ENCODE measurements around the gene BMAL1. TPM values are rescaled to one million over a fixed set of nuclear protein-coding genes. Genes with fewer than 3 reads are reported as not detected.

The BMAL1 gene
- total and polyA plus RNA-seq, 2 of the 4 experiments (the other 2 are of a cell fraction), result 8.8 to 9.9 TPM

DNA sequence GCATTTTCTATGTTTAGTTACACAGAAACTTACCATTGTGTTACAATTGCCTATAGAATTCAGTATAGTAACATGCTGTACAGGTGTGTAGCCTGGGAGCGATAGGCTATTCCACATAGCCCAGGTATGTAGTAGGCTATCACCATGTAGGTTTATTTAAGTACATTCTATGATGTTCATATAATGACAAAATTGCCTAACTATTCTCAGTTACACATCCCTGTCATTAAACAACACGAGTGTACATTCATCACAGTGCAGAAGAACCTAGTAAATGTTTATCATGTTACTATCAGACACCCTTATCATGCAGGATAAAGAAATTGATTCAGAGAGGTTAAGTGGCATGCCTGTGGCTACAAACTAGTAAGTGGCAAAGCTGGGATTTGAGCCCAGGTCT is 28.4 kb upstream of the BMAL1 start:
- ATAC-seq (ENCODE audit: low read depth) (no peak), DNase-seq (no peak)
- H3K4me2 ChIP-seq (ENCODE audit: low read depth, low read length), result no peak overlapping the region
- H2AK9ac ChIP-seq (replicated peaks; ENCODE audit: low read depth, low read length, poor library complexity), result no peak overlapping the region
- H3K14ac ChIP-seq (replicated peaks; ENCODE audit: low read depth, low read length), result no peak overlapping the region
- H3K9ac ChIP-seq (ENCODE audit: low read depth, low read length), result no peak overlapping the region
- H4K91ac ChIP-seq (ENCODE audit: insufficient read depth, low read depth, low read length), result no peak overlapping the region
- no peaks in the 10 kb centered on the region for H4K20me1 ChIP-seq (ENCODE audit: insufficient read depth, low read length)
- no peak overlapping the region for H2BK20ac ChIP-seq (ENCODE audit: low read depth, low read length)
- ChIA-PET POLR2A (ENCODE audit: unreplicated experiment) (no interaction called here), CTCF (no interaction called here)
- H2BK120ac ChIP-seq (ENCODE audit: low read depth, low read length), result no peak overlapping the region
- no peak overlapping the region for H2AFZ ChIP-seq (replicated peaks; ENCODE audit: low read length, poor library complexity)
- dilution Hi-C loops (cut with HindIII; ENCODE audit: low sequenced_read_pairs, unreplicated experiment) (no loop called here), intact Hi-C loops (cut with micrococcal nuclease) (no loop called here), in situ Hi-C loops (cut with MboI; ENCODE audit: low sequenced_read_pairs) (no loop called here)
- no peak overlapping the region for H2AK5ac ChIP-seq (ENCODE audit: low read depth, low read length)
- WGBS, 2 experiments (ENCODE audit: extremely low coverage in 2 of 2, insufficient read length in 1 of 2), result no CpG with 5 or more reads among the region's 2 CpGs
- H3K79me1 ChIP-seq (ENCODE audit: low read depth in 1 of 2, low read length in 2 of 2), result no peaks in the 10 kb centered on the region
- H3K18ac ChIP-seq (ENCODE audit: low read depth, low read length), result no peak overlapping the region
- no peak overlapping the region for H3K4me3 ChIP-seq (ENCODE audit: insufficient read depth, low read depth, low read length)
- H3K4me1 ChIP-seq (ENCODE audit: control insufficient read depth, insufficient read depth, low read length), result no peaks in the 10 kb centered on the region
- no peaks in the 10 kb centered on the region for H3K36me3 ChIP-seq (ENCODE audit: control insufficient read depth, insufficient read depth, low read length)
- H3K23ac ChIP-seq (ENCODE audit: low read depth, low read length), result no peak overlapping the region
- peak; percentile 90 for TF ChIP-seq CEBPB (IDR thresholded peaks at IDR 0.05; ENCODE audit: low read depth, low read length)
- TF ChIP-seq RCOR1 (IDR thresholded peaks at IDR 0.05; ENCODE audit: insufficient replicate concordance, low read length), result no peak
- H3K4ac ChIP-seq (ENCODE audit: low read depth, low read length), result no peak overlapping the region
- no peak overlapping the region for H4K5ac ChIP-seq (ENCODE audit: low read depth, low read length)
- no peak overlapping the region for H4K8ac ChIP-seq (ENCODE audit: low read depth in 2 of 2, low read length in 2 of 2)
- H2BK15ac ChIP-seq (ENCODE audit: low read depth, low read length), result no peak overlapping the region
- H3K27me3 ChIP-seq (ENCODE audit: control insufficient read depth, insufficient read depth, low read length), result peaks cover 4% of the 10 kb centered on the region; the same call in 1 of the 2 replicates
- no peaks in the 10 kb centered on the region for H3K9me1 ChIP-seq (ENCODE audit: insufficient read depth, low read length)
- H3K27ac ChIP-seq (ENCODE audit: insufficient read depth, low read length), result no peak overlapping the region
- no TSS peak for BruUV-seq (replicated peaks)
- H2BK5ac ChIP-seq (ENCODE audit: low read depth, low read length, poor library complexity, severe bottlenecking), result no peak overlapping the region
- no peaks in the 10 kb centered on the region for H3K9me3 ChIP-seq (ENCODE audit: control insufficient read depth, insufficient read depth, low read length)
- no peak overlapping the region for H3K56ac ChIP-seq (ENCODE audit: extremely low read depth, insufficient read depth, low read length)

Measured in IMR-90 (cell line).